NB4 (cell line): Measurements from ENCODE around the gene SHFL.

ENCODE experiments used
- MYC ChIP-seq: IDR thresholded peaks from 2 replicates; pipeline ENCODE4 v1.6.1; 2011; ENCODE audit warnings: low read depth, low read length
- POLR2A ChIP-seq: IDR thresholded peaks from 2 replicates; pipeline ENCODE4 v1.6.1; 2011; ENCODE audit warnings: mild to moderate bottlenecking; ENCODE audit not compliant: insufficient read length; ENCODE audit errors: extremely low read depth
- TF ChIP-seq, protein P1 (sequence below): IDR thresholded peaks from one replicate; pipeline ENCODE4 v1.5.1; 2012; ENCODE audit warnings: low read depth, low read length

DNA sequence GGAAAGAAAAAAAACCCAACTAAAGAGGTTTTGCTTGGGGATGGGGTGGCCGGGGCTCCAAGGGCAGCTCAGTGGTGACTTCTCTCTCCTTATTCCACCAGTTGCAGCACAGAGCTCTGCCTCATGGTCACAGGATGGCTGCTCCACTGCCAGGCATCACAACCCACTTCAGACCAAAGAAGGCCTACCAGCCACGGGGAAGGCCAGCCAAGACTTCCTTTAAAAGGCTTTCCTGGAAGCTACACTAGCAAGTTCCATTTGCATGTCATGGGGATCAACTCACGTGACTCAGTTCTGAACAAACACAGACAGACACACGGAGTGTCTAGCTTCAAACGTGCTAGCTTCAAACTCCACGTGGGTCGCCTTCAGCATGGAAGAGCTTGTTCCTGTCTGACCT is 46.8 kb downstream of the SHFL start:
- TF ChIP-seq, protein P1, sequence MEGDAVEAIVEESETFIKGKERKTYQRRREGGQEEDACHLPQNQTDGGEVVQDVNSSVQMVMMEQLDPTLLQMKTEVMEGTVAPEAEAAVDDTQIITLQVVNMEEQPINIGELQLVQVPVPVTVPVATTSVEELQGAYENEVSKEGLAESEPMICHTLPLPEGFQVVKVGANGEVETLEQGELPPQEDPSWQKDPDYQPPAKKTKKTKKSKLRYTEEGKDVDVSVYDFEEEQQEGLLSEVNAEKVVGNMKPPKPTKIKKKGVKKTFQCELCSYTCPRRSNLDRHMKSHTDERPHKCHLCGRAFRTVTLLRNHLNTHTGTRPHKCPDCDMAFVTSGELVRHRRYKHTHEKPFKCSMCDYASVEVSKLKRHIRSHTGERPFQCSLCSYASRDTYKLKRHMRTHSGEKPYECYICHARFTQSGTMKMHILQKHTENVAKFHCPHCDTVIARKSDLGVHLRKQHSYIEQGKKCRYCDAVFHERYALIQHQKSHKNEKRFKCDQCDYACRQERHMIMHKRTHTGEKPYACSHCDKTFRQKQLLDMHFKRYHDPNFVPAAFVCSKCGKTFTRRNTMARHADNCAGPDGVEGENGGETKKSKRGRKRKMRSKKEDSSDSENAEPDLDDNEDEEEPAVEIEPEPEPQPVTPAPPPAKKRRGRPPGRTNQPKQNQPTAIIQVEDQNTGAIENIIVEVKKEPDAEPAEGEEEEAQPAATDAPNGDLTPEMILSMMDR = no peak
- no peak for TF ChIP-seq POLR2A
- TF ChIP-seq MYC = no peak
